Prostate gland (tissue), 2 donors: ENCODE data around the gene JMJD8.

Experiments
- CTCF ChIP-seq, 4 experiments: fragments of 200-600 bp in 2 of 4; fragments of 450-650 bp in 2 of 4; sonication (generic) in 2 of 4; IDR thresholded peaks; 1 replicate in 3 of 4; 2 replicates in 1 of 4; pipeline ENCODE4 v1.5.1; 2016 to 2019; ENCODE audit warnings: antibody characterized with exemption in 4 of 4, mild to moderate bottlenecking in 2 of 4, moderate library complexity in 2 of 4
- POLR2A ChIP-seq: fragments of 450-650 bp; IDR thresholded peaks from one replicate; pipeline ENCODE4 v1.6.1; 2016; ENCODE audit warnings: antibody characterized with exemption, mild to moderate bottlenecking
- POLR2AphosphoS5 ChIP-seq: sonication (generic); formaldehyde crosslinking; IDR thresholded peaks from one replicate; pipeline ENCODE4 v1.6.1; 2017; ENCODE audit warnings: antibody characterized with exemption

GRCh38 chr16:686459-687260 is 2.5 kb upstream of the JMJD8 start:
- TF ChIP-seq POLR2A = no peak
- no peak for TF ChIP-seq CTCF (IDR thresholded peaks at IDR 0.05)
- no peak for TF ChIP-seq POLR2AphosphoS5
